SJCRH30 (cell line): ENCODE results near the gene STRA6. TPM values are rescaled to one million over a fixed set of nuclear protein-coding genes. Genes with fewer than 3 reads are reported as not detected.

Experiments used
- DNase-seq, 2 experiments: peaks; one replicate each; pipeline ENCODE4 v3.0.0-alpha.2; 2015 to 2020
- H3K27ac ChIP-seq: fragments of 250-450 bp; sonication (Bioruptor Pico); 2 replicates; pipeline ENCODE4 v1.5.1; 2020; ENCODE audit warnings: mild to moderate bottlenecking, moderate library complexity
- H3K27me3 ChIP-seq: fragments of 250-450 bp; sonication (Bioruptor Pico); 2 replicates; pipeline ENCODE4 v1.5.1; 2020; ENCODE audit warnings: mild to moderate bottlenecking, moderate library complexity
- H3K36me3 ChIP-seq: fragments of 250-450 bp; sonication (Bioruptor Pico); 2 replicates; pipeline ENCODE4 v1.5.1; 2020; ENCODE audit warnings: mild to moderate bottlenecking, moderate library complexity
- H3K4me1 ChIP-seq: fragments of 250-450 bp; sonication (Bioruptor Pico); 2 replicates; pipeline ENCODE4 v1.5.1; 2020; ENCODE audit warnings: mild to moderate bottlenecking, moderate library complexity
- H3K4me3 ChIP-seq: fragments of 250-450 bp; sonication (Bioruptor Pico); 2 replicates; pipeline ENCODE4 v1.5.1; 2020; ENCODE audit warnings: mild to moderate bottlenecking, moderate library complexity
- H3K9me3 ChIP-seq: fragments of 250-450 bp; sonication (Bioruptor Pico); replicated peaks from 2 replicates; pipeline ENCODE4 v1.5.1; 2020; ENCODE audit warnings: mild to moderate bottlenecking, moderate library complexity
- total RNA-seq: library from RNA; depleted of rRNA; stranded (reverse); fragments of >200 nt; shearing (Covaris generic); gene quantifications from 2 replicates; pipeline ENCODE4 v1.2.3, GENCODE V29; 2014

STRA6 gene
- total RNA-seq, 1 experiment from 2014 or later = 94.4 TPM

DNA sequence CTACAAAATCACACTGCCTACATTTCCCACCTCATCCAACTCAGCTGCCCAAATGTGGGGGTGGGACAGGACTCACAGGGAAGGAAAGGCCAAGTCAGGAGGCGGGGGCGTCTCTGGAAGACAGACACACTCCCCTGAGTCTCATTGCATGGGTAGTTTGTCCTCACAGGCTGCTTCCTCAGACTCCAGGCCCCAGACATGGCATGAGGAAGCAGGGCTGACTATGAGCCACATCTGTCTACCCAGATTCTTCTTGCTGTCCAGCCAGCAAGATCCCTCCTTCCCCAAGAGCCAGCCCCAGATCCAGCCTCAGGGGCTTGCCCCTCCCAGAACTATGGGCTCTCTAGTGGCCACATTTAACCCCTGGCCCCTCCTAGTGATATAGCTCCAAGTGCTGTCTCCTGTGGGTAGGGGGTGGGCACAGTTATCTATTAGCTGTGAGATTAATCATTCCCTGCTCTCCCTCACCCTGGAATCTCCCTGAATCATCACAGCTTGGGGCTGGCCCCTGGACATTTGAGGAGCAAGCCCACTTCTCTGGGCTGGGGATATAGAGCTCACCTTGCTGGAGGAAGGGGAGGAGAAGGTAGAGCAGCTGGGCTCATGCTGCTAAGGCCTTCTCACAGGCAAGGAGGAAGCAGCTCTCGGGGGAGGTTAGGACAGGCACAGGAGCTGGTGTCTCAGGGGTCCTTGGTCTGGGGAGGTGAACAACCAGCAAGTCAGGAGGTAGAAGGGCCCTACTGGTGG, 31.4 kb upstream of the STRA6 start:
- H3K27me3 ChIP-seq = no peaks in the 10 kb centered on the region
- H3K4me1 ChIP-seq = peaks cover 26% of the 10 kb centered on the region
- DNase-seq = no peak
- no peaks in the 10 kb centered on the region for H3K9me3 ChIP-seq
- H3K4me3 ChIP-seq = no peak overlapping the region
- no peaks in the 10 kb centered on the region for H3K36me3 ChIP-seq
- no peak overlapping the region for H3K27ac ChIP-seq

DNA sequence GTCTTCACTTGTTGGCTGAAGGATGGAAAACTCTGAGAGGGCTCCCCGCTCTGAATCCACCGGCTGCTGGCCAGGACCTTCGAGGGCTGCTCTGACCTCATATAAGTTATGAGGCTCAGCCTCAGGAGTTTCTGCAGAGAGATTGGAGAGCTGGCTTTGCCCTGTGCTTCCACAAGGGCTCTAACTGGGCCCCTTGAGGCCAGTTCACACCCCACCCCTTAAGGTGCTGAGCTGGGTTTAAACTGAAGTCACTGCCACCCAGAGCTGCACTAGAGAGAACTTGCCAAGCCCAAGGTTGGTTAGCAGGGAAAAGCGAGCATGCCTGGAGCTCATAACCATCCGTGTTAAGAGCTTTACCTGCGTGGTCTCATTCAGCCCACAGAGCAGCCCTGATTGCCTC, 30.8 kb upstream of the STRA6 start:
- Histone ChIP-seq H3K9me3 (no peaks in the 10 kb centered on the region), H3K36me3 (no peaks in the 10 kb centered on the region), H3K4me3 (no peak overlapping the region), H3K27me3 (no peaks in the 10 kb centered on the region), H3K4me1 (peaks cover 24% of the 10 kb centered on the region), H3K27ac (no peak overlapping the region)
- DNase-seq = no peak

DNA sequence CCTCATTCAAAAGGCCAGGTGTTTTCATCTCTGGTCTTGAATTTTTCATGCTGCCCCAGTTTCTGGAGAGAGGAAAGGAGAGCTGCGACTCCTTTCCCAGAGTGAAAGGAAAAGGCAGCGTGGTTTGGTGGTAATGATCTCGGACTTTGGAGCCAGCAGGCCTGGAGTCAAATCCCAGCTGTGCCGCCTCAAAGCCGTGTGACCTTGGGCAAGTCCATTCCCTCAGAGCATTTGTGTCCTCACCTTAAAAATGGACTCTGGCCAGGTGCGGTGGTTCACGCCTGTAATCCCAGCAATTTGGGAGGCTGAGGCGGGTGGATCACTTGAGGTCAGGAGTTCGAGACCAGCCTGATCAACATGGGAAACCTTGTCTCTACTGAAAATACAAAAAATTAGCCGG, 28.9 kb upstream of the STRA6 start:
- no peaks in the 10 kb centered on the region for H3K9me3 ChIP-seq
- no peaks in the 10 kb centered on the region for H3K36me3 ChIP-seq
- H3K4me1 ChIP-seq = peaks cover 40% of the 10 kb centered on the region
- no peak overlapping the region for H3K27ac ChIP-seq
- H3K4me3 ChIP-seq = no peak overlapping the region
- H3K27me3 ChIP-seq = no peaks in the 10 kb centered on the region
- DNase-seq = no peak

DNA sequence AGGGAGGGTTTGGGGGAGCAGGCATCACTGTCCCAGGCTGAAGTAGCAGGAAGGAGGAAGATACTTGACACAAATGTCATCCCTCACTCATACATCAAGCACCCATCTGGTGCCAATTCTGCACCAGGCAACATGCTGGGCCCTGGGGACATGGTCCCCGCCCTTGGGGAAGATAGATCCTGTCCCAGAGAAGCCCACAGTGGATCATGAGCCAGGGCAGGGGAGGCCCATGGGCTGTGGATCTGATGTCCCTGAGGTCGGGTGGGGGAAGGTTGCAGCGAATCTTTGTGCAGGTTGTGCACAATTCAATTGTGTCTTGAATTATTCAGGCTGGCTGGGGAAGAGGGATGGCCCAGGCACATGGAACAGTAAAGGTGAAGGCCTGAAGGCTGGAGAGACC, 27.1 kb upstream of the STRA6 start:
- no peak for DNase-seq
- H3K4me3 ChIP-seq = no peak overlapping the region
- peaks cover 49% of the 10 kb centered on the region for H3K4me1 ChIP-seq
- no peak overlapping the region; the same call in 1 of the 2 replicates for H3K27ac ChIP-seq
- no peaks in the 10 kb centered on the region for H3K9me3 ChIP-seq
- no peaks in the 10 kb centered on the region for H3K36me3 ChIP-seq
- no peaks in the 10 kb centered on the region for H3K27me3 ChIP-seq

DNA sequence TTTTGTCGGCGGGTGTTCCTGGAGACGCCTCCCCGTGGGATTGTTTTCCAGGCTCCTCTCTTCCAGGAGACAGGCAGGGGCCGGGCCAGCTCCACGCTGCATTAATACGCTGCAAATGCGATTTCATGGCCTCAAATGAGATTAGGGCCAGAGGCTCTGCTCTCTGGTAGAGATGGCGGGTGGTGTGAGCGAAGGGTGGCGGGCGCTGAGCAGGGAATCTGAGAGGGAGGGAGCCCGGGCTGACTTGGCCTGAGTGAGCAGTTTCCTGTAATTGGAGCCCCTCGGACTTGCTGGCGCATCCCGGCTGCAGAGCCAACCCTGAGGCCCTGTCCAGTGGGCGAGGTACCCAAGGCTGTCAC, 26.1 kb upstream of the STRA6 start:
- peak overlapping the region; percentile 36 for H3K4me3 ChIP-seq
- H3K4me1 ChIP-seq = peaks cover 52% of the 10 kb centered on the region
- peak; percentile 97 to 98 for DNase-seq
- peak overlapping the region; percentile 96 for H3K27ac ChIP-seq
- no peaks in the 10 kb centered on the region for H3K27me3 ChIP-seq
- H3K36me3 ChIP-seq = no peaks in the 10 kb centered on the region
- no peaks in the 10 kb centered on the region for H3K9me3 ChIP-seq

DNA sequence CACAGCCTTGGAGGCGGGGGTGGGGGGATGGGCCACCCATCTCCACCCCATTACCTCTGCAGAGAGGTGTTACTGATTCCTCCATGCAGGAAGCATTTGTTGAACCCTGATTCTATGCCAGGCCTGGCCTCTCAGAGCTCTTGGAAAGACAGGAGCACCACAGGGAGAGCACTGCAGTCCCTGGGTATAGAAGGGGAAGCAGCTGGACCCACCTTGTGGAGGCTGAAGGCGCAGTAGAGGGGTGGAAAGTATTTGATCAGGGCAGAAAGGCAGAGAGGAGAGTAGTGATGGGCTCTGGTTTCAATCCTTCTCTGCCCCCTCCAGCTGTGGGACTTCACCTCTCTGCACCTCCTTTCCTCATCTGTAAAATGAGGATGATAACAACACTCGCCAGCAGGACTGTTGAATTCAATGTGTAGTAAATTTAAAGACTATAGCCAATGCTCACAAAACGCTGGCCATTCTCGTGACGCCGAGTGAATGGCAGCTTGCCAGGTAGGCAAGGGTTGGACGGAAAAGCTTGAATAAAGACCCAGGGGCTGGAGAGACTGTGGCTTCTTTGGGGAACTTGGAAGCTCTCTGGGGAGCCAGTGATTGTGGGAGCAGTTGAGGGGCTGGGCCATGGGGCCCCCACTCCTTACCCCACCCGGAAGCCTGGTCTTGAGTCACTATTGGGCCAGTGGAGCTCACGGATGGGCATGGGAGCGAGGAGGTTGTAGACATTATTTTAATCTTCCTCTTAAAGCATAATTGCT, 25.6 kb upstream of the STRA6 start:
- Histone ChIP-seq H3K27ac (peak overlapping the region; percentile 96), H3K36me3 (no peaks in the 10 kb centered on the region), H3K27me3 (no peaks in the 10 kb centered on the region), H3K4me3 (peak overlapping the region; percentile 36), H3K4me1 (peaks cover 54% of the 10 kb centered on the region), H3K9me3 (no peaks in the 10 kb centered on the region)
- peak in 1 of 2 experiments; percentile 90 for DNase-seq

DNA sequence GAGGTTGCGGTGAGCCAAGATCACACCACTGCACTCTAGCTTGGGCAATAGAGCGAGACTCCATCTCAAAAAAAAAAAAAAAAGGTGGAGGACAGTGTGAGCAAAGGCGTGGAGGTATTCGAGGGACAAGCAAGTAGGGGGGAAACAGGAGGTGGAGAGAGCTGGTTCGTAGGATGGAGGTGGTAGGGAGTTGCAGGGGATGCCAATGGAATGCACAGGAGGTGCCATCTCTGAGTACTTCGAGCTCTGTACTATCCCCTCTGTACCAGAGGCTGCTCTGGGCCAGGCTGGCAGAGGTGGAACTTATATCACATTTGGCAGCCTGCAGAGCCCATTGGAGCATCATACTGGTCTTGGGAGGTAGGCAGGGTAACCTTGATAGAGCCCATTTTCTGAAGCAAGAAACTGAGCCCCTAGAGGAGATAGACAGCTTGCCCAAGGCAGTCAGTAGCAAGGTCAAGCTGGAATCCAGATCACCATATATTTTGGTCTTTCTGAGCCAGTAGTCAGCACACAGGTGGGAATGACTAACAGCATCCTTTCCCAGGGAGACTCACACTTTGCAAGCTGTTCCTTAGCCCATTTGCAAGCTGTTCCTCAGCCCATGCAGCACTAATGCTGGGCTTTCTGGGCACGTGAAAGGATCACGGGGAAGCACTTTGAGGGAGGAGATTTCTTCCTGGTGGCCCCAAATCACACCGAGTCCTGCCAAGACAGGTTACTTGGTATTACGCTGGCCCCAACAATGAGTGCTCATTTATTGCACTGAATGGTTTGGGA, 24.4 kb upstream of the STRA6 start:
- Histone ChIP-seq H3K27ac (peak overlapping the region; percentile 96), H3K27me3 (no peaks in the 10 kb centered on the region), H3K36me3 (no peaks in the 10 kb centered on the region), H3K9me3 (no peaks in the 10 kb centered on the region), H3K4me1 (peaks cover 59% of the 10 kb centered on the region), H3K4me3 (no peak overlapping the region)
- DNase-seq = no peak

DNA sequence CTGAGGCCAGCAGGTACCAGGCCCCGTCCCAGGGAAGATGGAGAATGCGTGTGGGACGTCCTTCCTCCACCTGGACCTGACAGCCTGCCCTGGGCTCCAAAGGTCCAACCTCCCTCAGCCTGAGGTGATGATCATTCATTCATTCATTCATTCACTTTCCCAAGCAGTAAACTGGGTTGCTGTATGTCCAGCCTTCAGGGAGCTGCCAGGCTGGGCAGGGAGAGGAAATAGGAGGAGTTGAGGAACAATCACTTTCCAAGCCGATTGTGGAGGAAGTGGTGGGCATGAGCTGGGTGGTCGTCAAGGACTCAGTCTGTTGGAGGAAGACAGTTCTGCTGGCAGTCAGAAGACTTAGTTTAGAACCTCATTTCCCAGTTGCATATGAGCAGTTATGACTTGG, 23.3 kb upstream of the STRA6 start:
- H3K27me3 ChIP-seq = no peaks in the 10 kb centered on the region
- no peak for DNase-seq
- no peak overlapping the region for H3K4me3 ChIP-seq
- no peaks in the 10 kb centered on the region for H3K9me3 ChIP-seq
- H3K36me3 ChIP-seq = no peaks in the 10 kb centered on the region
- peaks cover 66% of the 10 kb centered on the region for H3K4me1 ChIP-seq
- no peak overlapping the region for H3K27ac ChIP-seq

DNA sequence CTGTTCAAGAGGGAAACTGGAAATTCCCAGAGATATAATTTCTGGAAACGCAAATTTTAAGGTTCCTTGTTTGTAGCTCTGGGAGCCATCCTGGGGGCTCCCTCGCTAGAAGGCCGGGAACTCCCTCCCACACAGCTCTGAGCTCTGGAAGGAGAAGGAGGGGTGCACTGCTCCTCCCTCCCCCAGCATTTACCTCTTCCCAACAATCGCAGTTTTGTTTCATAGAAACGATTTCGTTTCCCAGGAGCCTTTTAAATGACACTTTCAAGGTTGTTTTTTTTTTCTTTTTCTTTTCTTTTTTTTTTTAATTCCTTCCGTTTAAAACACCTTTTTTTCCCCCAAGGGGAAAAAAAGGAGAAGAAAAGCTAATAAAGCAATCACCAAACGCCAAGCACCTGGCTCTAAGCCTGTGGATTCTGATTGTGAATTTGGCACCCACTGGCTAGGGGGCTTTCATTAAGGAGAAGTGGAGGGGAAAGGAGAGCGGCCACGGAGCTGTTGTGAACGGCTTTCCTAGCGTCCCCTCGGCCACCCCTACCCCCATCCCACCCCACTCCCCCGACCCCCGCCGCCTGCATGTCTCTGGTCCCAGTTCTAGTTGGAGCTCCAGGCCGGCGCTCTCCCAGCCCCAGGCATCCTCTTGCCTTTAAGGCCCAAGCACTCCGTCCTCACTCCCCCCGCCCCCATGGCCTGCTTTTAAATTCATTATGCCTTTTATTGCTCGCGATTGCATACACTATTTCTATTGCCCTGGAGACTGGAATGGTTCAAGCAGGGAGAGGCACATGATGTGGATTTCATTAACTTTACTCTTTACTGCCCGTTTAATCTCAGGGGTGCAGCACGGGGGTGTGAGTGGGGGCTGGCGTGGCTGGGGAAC, 19.9 kb upstream of the STRA6 start:
- Histone ChIP-seq H3K27me3 (no peaks in the 10 kb centered on the region), H3K27ac (peak overlapping the region; percentile 52), H3K9me3 (no peaks in the 10 kb centered on the region), H3K36me3 (no peaks in the 10 kb centered on the region), H3K4me1 (peaks cover 51% of the 10 kb centered on the region), H3K4me3 (peak overlapping the region; percentile 18)
- DNase-seq = no peak

DNA sequence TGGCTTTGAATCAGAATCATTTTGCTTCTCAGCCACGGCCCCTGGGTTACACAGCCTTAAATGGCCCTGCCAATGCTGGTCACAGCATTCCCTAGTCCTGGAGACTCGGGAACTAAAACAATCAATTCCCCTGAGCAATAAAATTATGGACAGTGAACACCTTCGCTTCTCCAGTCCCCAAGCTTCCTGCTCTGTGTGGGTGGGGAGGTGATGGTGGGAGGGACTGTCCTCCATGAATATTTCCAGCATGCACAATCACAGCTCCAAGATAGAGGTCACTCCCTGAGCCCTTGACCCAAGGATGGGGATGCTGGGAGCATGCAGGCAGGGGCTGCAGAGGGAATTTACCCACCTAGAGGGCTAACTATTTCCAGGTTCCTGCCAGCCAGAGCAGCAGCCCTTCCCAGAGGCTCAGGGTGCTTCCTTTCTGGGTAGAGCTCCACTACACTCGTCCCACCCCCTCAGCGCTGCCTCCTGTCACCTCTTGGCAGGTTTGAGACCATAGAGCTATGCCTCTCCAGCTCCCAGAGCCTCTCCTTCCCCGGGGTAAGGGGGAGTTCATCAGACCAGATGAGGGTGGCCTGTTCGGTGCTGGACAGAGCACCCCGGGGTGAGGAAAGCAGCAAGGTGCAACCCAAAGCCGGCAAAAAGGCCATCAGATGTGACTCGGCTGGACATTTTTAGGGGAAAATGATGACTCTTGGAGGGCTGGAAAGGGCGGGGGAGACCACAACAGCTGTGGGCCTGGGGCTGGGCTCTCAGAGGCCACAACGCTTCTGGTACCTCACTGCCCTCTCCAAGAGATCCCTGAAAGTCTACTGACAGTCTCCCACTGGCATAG, 19.0 kb upstream of the STRA6 start:
- Histone ChIP-seq H3K27me3 (no peaks in the 10 kb centered on the region), H3K36me3 (no peaks in the 10 kb centered on the region), H3K9me3 (no peaks in the 10 kb centered on the region), H3K4me3 (peak overlapping the region; percentile 18), H3K4me1 (peaks cover 44% of the 10 kb centered on the region), H3K27ac (peak overlapping the region; percentile 52)
- DNase-seq = peak; percentile 75 to 87

DNA sequence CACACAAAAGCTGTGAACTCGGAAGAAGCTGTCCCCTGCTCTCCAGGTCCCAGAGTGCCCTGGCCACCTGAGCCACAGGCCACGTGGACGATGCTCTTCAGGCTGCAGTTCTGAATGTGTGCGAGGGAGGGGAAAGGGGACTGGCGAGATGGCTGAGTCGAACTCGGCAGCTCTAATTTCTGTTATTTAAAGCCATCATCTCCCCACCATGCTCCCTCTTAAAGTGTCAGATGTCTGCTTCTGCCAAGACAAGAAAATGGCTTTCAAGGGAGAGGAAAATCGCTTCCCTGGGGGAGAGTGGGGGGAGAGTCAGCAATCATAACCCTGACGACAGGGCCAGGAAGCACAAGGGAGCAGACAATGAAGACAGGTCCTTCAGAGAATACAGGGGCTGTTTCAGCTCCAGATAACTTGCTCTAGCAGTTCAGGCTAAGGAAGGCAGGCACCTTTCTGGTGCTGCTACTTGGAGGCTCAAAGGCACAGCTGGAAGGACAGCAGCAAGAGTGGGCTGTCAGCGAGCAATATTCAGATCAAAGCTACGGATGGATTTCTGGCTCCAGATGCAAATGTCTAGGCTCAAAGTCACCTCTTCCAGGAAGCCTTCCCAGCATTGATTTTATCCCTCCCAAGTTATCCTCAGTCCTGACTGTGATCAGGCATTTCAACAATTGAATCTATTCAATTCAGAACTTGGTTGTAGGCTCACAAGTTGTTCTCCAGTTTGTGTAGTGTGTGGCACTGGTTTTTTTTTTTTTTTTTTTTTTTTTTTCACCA, 18.1 kb upstream of the STRA6 start:
- peaks cover 40% of the 10 kb centered on the region for H3K4me1 ChIP-seq
- H3K27me3 ChIP-seq = no peaks in the 10 kb centered on the region
- no peak overlapping the region for H3K4me3 ChIP-seq
- no peak for DNase-seq
- no peaks in the 10 kb centered on the region for H3K9me3 ChIP-seq
- H3K27ac ChIP-seq = no peak overlapping the region
- no peaks in the 10 kb centered on the region for H3K36me3 ChIP-seq

DNA sequence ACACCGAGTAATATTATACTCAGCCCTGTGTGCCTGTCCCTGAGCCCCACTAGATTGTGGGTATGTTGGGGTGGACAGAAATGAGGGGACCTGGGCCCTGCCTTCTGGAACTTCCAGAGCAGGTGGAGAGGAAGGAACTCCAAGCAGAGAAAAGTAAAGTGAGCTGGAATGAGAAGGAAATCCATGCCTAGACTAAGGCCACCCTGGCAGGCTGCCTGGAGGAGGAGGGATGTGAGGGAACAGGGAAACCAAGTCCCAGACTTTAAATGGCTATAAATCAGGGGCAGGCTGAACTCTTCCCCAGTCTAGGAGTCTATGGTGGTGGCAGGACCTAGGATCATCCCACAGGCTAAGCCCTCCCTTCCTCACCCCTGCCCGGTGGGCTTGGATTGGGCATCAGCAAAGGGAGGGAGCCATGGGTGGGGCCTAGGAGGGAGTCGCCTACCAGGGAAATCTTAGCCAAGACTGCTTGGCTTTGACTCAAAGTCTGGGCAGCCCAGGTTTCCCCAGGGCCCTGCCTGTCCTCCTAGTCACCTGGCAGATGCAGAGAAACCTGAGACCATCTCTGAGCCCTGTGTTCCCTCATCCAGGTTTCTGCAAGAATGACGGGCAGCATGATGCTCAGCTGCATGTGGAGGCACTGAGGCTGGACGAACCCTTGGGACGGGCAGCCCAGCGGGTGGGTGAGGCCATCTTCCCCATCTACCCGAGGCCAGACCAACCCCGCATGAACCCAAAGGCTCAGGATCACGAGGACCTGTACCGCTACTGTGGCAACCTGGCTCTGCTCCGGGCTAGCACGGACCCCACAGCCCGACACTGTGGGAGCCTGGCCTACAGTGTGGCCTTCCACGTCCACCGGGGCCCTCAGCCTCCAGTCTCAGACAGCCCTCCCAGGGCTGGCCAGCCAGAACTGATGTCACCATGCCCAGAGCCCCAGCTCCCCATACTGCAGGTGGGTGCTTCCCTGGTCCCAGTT, 15.6 kb upstream of the STRA6 start:
- no peak overlapping the region for H3K4me3 ChIP-seq
- no peak for DNase-seq
- no peaks in the 10 kb centered on the region for H3K9me3 ChIP-seq
- no peak overlapping the region for H3K27ac ChIP-seq
- no peaks in the 10 kb centered on the region for H3K27me3 ChIP-seq
- no peaks in the 10 kb centered on the region for H3K36me3 ChIP-seq
- H3K4me1 ChIP-seq = peaks cover 40% of the 10 kb centered on the region
